Measurements from ENCODE around the gene PIGC.

- TF ChIP-seq POLR2A (IDR thresholded peaks at IDR 0.05), result no peak
- no peak for TF ChIP-seq CTCF (IDR thresholded peaks at IDR 0.05)
- TF ChIP-seq POLR2AphosphoS5 (IDR thresholded peaks at IDR 0.05), result no peak
- no peak for TF ChIP-seq EP300 (IDR thresholded peaks at IDR 0.05)
Observed at GRCh38 chr1:172455451-172455850, 11.6 kb upstream of the PIGC start.

Data from stomach (tissue), 4 donors.